GM12878 (cell line): ENCODE measurements around the gene OR10G2. TPM values are rescaled to one million over a fixed set of nuclear protein-coding genes. Genes with fewer than 3 reads are reported as not detected.

Experiments
- BCL3 ChIP-seq: IDR thresholded peaks from 2 replicates; pipeline ENCODE4 v1.6.1; 2011; ENCODE audit warnings: borderline replicate concordance, low read depth, mild to moderate bottlenecking, moderate library complexity, low read length; ENCODE audit not compliant: insufficient read depth, poor library complexity, severe bottlenecking
- BHLHE40 ChIP-seq, 2 experiments: fragments of 450-650 bp in 1 of 2; IDR thresholded peaks; 2 replicates each; pipeline ENCODE4 v1.6.1; 2011 to 2017; ENCODE audit warnings: low read depth in 2 of 2, borderline replicate concordance in 1 of 2, improper control_type of control experiment in 1 of 2, low read length in 1 of 2, mild to moderate bottlenecking in 1 of 2
- DPF2 ChIP-seq: fragments of 450-650 bp; IDR thresholded peaks from 2 replicates; pipeline ENCODE4 v1.6.1; 2017; ENCODE audit warnings: mild to moderate bottlenecking
- EZH2 ChIP-seq: IDR thresholded peaks from 2 replicates; pipeline ENCODE4 v1.6.1; 2012; ENCODE audit warnings: low read depth, mild to moderate bottlenecking, control low read depth, inconsistent platforms, low read length, borderline replicate concordance; ENCODE audit not compliant: control insufficient read depth
- FOXM1 ChIP-seq: IDR thresholded peaks from 2 replicates; pipeline ENCODE4 v1.6.1; 2012; ENCODE audit warnings: low read depth, mild to moderate bottlenecking, inconsistent platforms, low read length, moderate library complexity
- IKZF2 ChIP-seq, 2 experiments: fragments of 450-650 bp; IDR thresholded peaks; 2 replicates each; pipeline ENCODE4 v1.6.1; 2017; ENCODE audit warnings: mild to moderate bottlenecking in 2 of 2, moderate library complexity in 2 of 2
- IRF4 ChIP-seq: IDR thresholded peaks from 2 replicates; pipeline ENCODE4 v1.6.1; 2011; ENCODE audit warnings: low read depth, low read length
- ZBTB40 ChIP-seq: fragments of 450-650 bp; IDR thresholded peaks from 2 replicates; pipeline ENCODE4 v1.6.1; 2016; ENCODE audit warnings: mild to moderate bottlenecking, moderate library complexity, borderline replicate concordance
- polyA plus RNA-seq, 11 experiments: library from polyadenylated mRNA; depleted of rRNA in 4 of 11; unstranded in 6 of 11; stranded (reverse) in 5 of 11; fragments of >200 nt; fragmentation: Nextera tagmentation in 4 of 11; fragmentation: Illumina TruSeq in 1 of 11; extraction: Ambion mirVana in 4 of 11; extraction: Trizol in 1 of 11; gene quantifications; 1 replicate in 1 of 11; 2 replicates in 10 of 11; pipeline versions ENCODE4 v1.2.1 to v1.2.3, GENCODE V29; 2011 to 2016; ENCODE audit warnings: inconsistent platforms in 2 of 11, missing spikeins in 2 of 11, low read depth in 1 of 11
- total RNA-seq, 4 experiments: library from RNA; depleted of rRNA in 3 of 4; stranded (reverse); fragments of >200 nt in 3 of 4; fragmentation: Illumina TruSeq in 1 of 4; extraction: Trizol in 1 of 4; gene quantifications; 2 replicates each; pipeline versions ENCODE4 v1.2.1 to v1.2.3, GENCODE V29; 2013 to 2021

Gene OR10G2
- total and polyA plus RNA-seq, 10 of the 15 experiments (the other 5 are each of a cell fraction or from before 2014, with no cell fraction given), result not detected

DNA sequence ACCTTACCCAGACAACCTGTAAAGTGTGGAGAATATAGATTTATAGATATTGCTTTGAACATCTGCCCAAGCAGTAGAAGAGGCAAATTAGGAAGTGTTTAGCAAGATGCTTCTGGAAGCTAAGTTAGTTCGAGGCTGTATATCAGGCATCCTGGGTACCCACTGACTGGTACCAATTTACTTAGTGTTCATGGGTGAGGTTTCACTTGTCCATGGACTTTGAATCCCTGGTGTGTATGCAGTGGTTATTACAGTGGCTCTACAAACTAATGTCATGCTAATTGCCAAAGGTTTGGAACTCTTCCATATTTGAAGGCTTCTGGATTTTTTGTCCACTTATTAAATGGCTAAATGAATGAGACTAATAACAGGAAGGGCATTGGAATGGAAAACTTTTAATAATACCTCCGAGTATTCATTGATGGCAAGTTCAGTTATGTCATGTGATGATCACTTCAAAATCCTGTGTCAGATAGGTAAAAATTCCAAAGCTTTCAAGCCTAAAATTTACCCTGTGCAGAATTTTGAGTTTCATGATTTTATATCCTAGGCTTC lies 18.7 kb upstream of the OR10G2 start, which contains the start of gene OR4E2 (continued):
- TF ChIP-seq BCL3 (no peak), EZH2 (no peak), IRF4 (no peak), IKZF2 (IDR thresholded peaks at IDR 0.05) (no peak), BHLHE40 (IDR thresholded peaks at IDR 0.05; ENCODE audit: borderline replicate concordance in 1 of 2, low read depth in 2 of 2, low read length in 1 of 2) (no peak), ZBTB40 (no peak), DPF2 (no peak), FOXM1 (no peak)
- TF ChIP-seq, all 136 proteins: peak for 0
